Testis (tissue), 2 donors: Measurements from ENCODE around the gene NEAT1.

ENCODE experiments used
- POLR2A ChIP-seq: fragments of 450-650 bp; IDR thresholded peaks from one replicate; pipeline ENCODE4 v1.6.1; 2017; ENCODE audit warnings: antibody characterized with exemption, mild to moderate bottlenecking, moderate library complexity
- TF ChIP-seq, protein P1 (sequence below), 3 experiments: fragments of 450-650 bp in 2 of 3; fragments of 200-600 bp in 1 of 3; sonication (generic) in 1 of 3; IDR thresholded peaks; one replicate each; pipeline ENCODE4 v1.5.1; 2016 to 2019; ENCODE audit warnings: antibody characterized with exemption in 3 of 3, mild to moderate bottlenecking in 2 of 3, moderate library complexity in 1 of 3

DNA sequence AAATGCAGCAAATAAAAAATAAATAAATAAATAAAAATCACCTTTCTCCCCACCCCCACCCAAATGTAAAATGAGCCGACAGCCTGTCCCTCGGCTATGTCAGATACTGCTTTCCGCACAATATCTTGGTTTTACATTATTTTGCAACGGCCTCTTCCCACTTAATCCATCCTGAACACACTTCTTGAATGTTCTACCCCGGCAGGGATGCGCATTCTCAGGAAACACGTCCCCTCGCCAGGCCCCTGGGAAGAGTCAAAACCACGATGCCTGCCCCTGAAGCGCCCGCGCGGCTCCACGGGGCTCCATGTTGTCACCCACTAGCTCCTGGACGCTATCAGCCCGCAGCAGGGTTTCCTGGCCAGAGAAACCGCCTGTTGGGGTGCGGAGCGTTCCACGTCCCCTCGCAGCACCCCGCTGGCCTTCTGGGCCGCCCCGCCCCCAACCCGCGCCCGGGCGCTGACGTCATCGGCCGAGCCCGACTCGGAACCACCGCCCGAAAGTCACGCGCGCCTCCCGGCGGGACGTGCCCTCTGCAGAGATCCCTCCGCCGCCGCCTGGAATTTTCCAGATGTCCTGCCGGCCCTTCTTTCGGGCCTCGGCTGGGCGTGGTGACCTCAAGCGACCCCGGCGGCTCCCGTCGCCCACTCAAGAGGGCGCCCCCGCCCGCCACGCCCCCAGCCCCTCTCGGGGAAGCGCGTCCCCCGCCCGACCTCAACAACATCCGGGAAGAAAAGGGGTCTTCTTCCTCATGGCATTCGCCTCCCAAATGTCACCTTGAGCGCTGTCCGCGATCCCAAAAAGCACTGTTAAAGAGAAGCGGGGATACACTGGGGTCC, 585 bp upstream of the NEAT1 start:
- TF ChIP-seq, protein P1, sequence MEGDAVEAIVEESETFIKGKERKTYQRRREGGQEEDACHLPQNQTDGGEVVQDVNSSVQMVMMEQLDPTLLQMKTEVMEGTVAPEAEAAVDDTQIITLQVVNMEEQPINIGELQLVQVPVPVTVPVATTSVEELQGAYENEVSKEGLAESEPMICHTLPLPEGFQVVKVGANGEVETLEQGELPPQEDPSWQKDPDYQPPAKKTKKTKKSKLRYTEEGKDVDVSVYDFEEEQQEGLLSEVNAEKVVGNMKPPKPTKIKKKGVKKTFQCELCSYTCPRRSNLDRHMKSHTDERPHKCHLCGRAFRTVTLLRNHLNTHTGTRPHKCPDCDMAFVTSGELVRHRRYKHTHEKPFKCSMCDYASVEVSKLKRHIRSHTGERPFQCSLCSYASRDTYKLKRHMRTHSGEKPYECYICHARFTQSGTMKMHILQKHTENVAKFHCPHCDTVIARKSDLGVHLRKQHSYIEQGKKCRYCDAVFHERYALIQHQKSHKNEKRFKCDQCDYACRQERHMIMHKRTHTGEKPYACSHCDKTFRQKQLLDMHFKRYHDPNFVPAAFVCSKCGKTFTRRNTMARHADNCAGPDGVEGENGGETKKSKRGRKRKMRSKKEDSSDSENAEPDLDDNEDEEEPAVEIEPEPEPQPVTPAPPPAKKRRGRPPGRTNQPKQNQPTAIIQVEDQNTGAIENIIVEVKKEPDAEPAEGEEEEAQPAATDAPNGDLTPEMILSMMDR (IDR thresholded peaks at IDR 0.05): peak in 1 of 3 experiments; percentile 1
- TF ChIP-seq POLR2A: no peak
